SK-N-SH (cell line): Measurements from ENCODE around the gene ASAP3. TPM values are rescaled to one million over a fixed set of nuclear protein-coding genes. Genes with fewer than 3 reads are reported as not detected.

Source experiments
- CTCF ChIA-PET: fragments of 300-600, 350-600 bp; formaldehyde crosslinking; extraction: SDS; loops from one replicate; lab custom pipeline; 2021; lab: Yijun Ruan, JAX
- POLR2A ChIA-PET: fragments of 350-600 bp; sonication (Branson Sonifier 250); formaldehyde crosslinking; extraction: SDS; loops from one replicate; lab custom pipeline; 2020; ENCODE audit warnings: antibody characterized with exemption, inconsistent platforms; lab: Yijun Ruan, JAX
- DNase-seq: peaks from one replicate; pipeline ENCODE4 v3.0.0; 2012
- H2AFZ ChIP-seq: fragments of 200-600 bp; sonication (generic); 2 replicates; pipeline ENCODE4 v1.8.1; 2016; ENCODE audit warnings: antibody characterized with exemption, mild to moderate bottlenecking, low read depth
- H3F3A ChIP-seq: fragments of 200-600 bp; sonication (generic); replicated peaks from 2 replicates; pipeline ENCODE3; 2016; ENCODE audit warnings: antibody characterized with exemption, mild to moderate bottlenecking; ENCODE audit not compliant: insufficient read depth
- H3K27ac ChIP-seq, 2 experiments: fragments of 200-500 bp in 1 of 2; fragments of 200-600 bp in 1 of 2; sonication (Bioruptor generic) in 1 of 2; sonication (generic), shearing (Covaris generic) in 1 of 2; 2 replicates each; pipeline versions ENCODE4 v1.5.1 to v1.6.1; 2014 to 2016; ENCODE audit warnings: low read depth in 2 of 2, inconsistent platforms in 1 of 2, low read length in 1 of 2, mild to moderate bottlenecking in 1 of 2, mixed read lengths in 1 of 2
- H3K27me3 ChIP-seq: fragments of 200-600 bp; sonication (generic), shearing (Covaris generic); 2 replicates; pipeline ENCODE4 v1.6.1; 2016; ENCODE audit warnings: mixed run types; ENCODE audit not compliant: insufficient read depth
- H3K36me3 ChIP-seq, 2 experiments: fragments of 200-500 bp in 1 of 2; fragments of 200-600 bp in 1 of 2; sonication (Bioruptor generic) in 1 of 2; sonication (generic) in 1 of 2; replicated peaks in 1 of 2; 2 replicates each; pipeline versions ENCODE3 to v1.5.1; 2014 to 2016; ENCODE audit warnings: low read length in 1 of 2, mild to moderate bottlenecking in 1 of 2; ENCODE audit not compliant: insufficient read depth in 2 of 2, control insufficient read depth in 1 of 2
- H3K4me1 ChIP-seq, 2 experiments: fragments of 200-500 bp in 1 of 2; fragments of 200-600 bp in 1 of 2; sonication (Bioruptor generic) in 1 of 2; sonication (generic), shearing (Covaris generic) in 1 of 2; 2 replicates each; pipeline versions ENCODE4 v1.5.1 to v1.6.1; 2014 to 2016; ENCODE audit warnings: low read depth in 1 of 2, low read length in 1 of 2, mixed run types in 1 of 2; ENCODE audit not compliant: insufficient read depth in 2 of 2, control insufficient read depth in 1 of 2
- H3K4me2 ChIP-seq: fragments of 200-600 bp; sonication (generic), shearing (Covaris generic); 2 replicates; pipeline ENCODE4 v1.6.1; 2017; ENCODE audit warnings: mixed run types
- H3K4me3 ChIP-seq, 2 experiments: fragments of 200-500 bp in 1 of 2; fragments of 200-600 bp in 1 of 2; sonication (Bioruptor generic) in 1 of 2; sonication (generic), shearing (Covaris generic) in 1 of 2; 2 replicates each; pipeline versions ENCODE4 v1.5.1 to v1.8.1; 2014 to 2016; ENCODE audit warnings: low read depth in 2 of 2, inconsistent platforms in 1 of 2, low read length in 1 of 2, mild to moderate bottlenecking in 1 of 2, mixed read lengths in 1 of 2, moderate library complexity in 1 of 2
- H3K79me2 ChIP-seq: fragments of 200-600 bp; sonication (generic); 2 replicates; pipeline ENCODE4 v1.8.1; 2017; ENCODE audit warnings: mild to moderate bottlenecking; ENCODE audit not compliant: insufficient read depth
- H3K9ac ChIP-seq: fragments of 200-600 bp; sonication (generic); 2 replicates; pipeline ENCODE4 v1.6.1; 2017; ENCODE audit warnings: mixed run types
- H3K9me2 ChIP-seq: fragments of 200-600 bp; sonication (generic); 2 replicates; pipeline ENCODE4 v1.6.1; 2017; ENCODE audit warnings: mixed run types
- H3K9me3 ChIP-seq: fragments of 200-600 bp; sonication (generic); 2 replicates; pipeline ENCODE4 v1.6.1; 2017; ENCODE audit warnings: mixed run types, mild to moderate bottlenecking, moderate library complexity
- H4K20me1 ChIP-seq: fragments of 200-600 bp; sonication (generic); 2 replicates; pipeline ENCODE4 v1.6.1; 2017; ENCODE audit warnings: mild to moderate bottlenecking, mixed run types; ENCODE audit not compliant: insufficient read depth
- CHD2 ChIP-seq: fragments of 150-350 bp; IDR thresholded peaks from 2 replicates; pipeline ENCODE4 v1.6.1; 2018; ENCODE audit warnings: low read length; ENCODE audit not compliant: partially characterized antibody
- CTCF ChIP-seq: fragments of 200-600 bp; sonication (generic); IDR thresholded peaks from 2 replicates; pipeline ENCODE4 v1.6.1; 2017; ENCODE audit warnings: antibody characterized with exemption, mild to moderate bottlenecking, moderate library complexity
- ELF1 ChIP-seq: IDR thresholded peaks from 2 replicates; pipeline ENCODE4 v1.4.0; 2012
- EZH2phosphoT487 ChIP-seq: fragments of 200-600 bp; sonication (generic); IDR thresholded peaks from 2 replicates; pipeline ENCODE4 v1.6.1; 2017; ENCODE audit warnings: low read depth, mixed run types, mild to moderate bottlenecking, antibody characterized with exemption, moderate library complexity, borderline replicate concordance
- FOSL2 ChIP-seq: IDR thresholded peaks from 2 replicates; pipeline ENCODE4 v1.4.0; 2012; ENCODE audit warnings: low read depth, mild to moderate bottlenecking, moderate library complexity, borderline replicate concordance
- FOXJ3 ChIP-seq: sonication (generic); formaldehyde crosslinking; IDR thresholded peaks from 2 replicates; pipeline ENCODE4 v1.5.1; 2020; ENCODE audit warnings: mild to moderate bottlenecking, missing genetic modification reagents
- FOXM1 ChIP-seq: IDR thresholded peaks from 2 replicates; pipeline ENCODE4 v1.4.0; 2012; ENCODE audit warnings: low read depth, mild to moderate bottlenecking
- GABPA ChIP-seq: IDR thresholded peaks from 2 replicates; pipeline ENCODE4 v1.4.0; 2012; ENCODE audit warnings: low read depth, mild to moderate bottlenecking
- MEF2A ChIP-seq: IDR thresholded peaks from 2 replicates; pipeline ENCODE4 v1.4.0; 2012; ENCODE audit warnings: low read depth, borderline replicate concordance
- NRF1 ChIP-seq: IDR thresholded peaks from 2 replicates; pipeline ENCODE4 v1.6.1; 2012; ENCODE audit warnings: low read depth, mild to moderate bottlenecking, low read length
- POLR2AphosphoS5 ChIP-seq: IDR thresholded peaks from 2 replicates; pipeline ENCODE4 v1.6.1; 2012; ENCODE audit warnings: low read depth, low read length
- RAD21 ChIP-seq: IDR thresholded peaks from 2 replicates; pipeline ENCODE4 v1.6.1; 2012; ENCODE audit warnings: mild to moderate bottlenecking, low read length
- RCOR1 ChIP-seq: fragments of 150-350 bp; IDR thresholded peaks from 2 replicates; pipeline ENCODE4 v1.6.1; 2017; ENCODE audit warnings: antibody characterized with exemption, low read length
- REST ChIP-seq: IDR thresholded peaks from 2 replicates; pipeline ENCODE4 v1.6.1; 2012; ENCODE audit warnings: mild to moderate bottlenecking, low read depth, low read length, moderate library complexity
- SIN3A ChIP-seq: IDR thresholded peaks from 2 replicates; pipeline ENCODE4 v1.6.1; 2012; ENCODE audit warnings: low read depth, mild to moderate bottlenecking, low read length, moderate library complexity, borderline replicate concordance
- TAF1 ChIP-seq: IDR thresholded peaks from 2 replicates; pipeline ENCODE4 v1.6.1; 2012; ENCODE audit warnings: low read depth, mild to moderate bottlenecking, low read length, moderate library complexity, borderline replicate concordance
- USF1 ChIP-seq: IDR thresholded peaks from 2 replicates; pipeline ENCODE4 v1.4.0; 2012; ENCODE audit warnings: low read depth, borderline replicate concordance
- WGBS: methylation state at CpG from one replicate; pipeline ENCODE4 v1.1.6; 2017; ENCODE audit warnings: low lambda C conversion rate; 5-methylcytosine and 5-hydroxymethylcytosine counted together
- polyA plus RNA-seq, 3 experiments: library from polyadenylated mRNA; depleted of rRNA; stranded (reverse); fragments of >200 nt; gene quantifications; 2 replicates each; pipeline ENCODE4 v1.2.3, GENCODE V29; 2012
- TF ChIP-seq, protein P1 (sequence below): IDR thresholded peaks from 2 replicates; pipeline ENCODE4 v1.4.0; 2012; ENCODE audit warnings: low read depth
- TF ChIP-seq, protein P2 (sequence below): fragments of 150-350 bp; IDR thresholded peaks from 2 replicates; pipeline ENCODE4 v1.6.1; 2016; ENCODE audit warnings: mild to moderate bottlenecking, low read depth, low read length
- TF ChIP-seq, protein P3 (sequence below): IDR thresholded peaks from 2 replicates; pipeline ENCODE4 v1.4.0; 2012; ENCODE audit warnings: low read depth, borderline replicate concordance

Gene ASAP3
- polyA plus RNA-seq, 1 of the 3 experiments (the other 2 are of a cell fraction) = 19.6 TPM

DNA sequence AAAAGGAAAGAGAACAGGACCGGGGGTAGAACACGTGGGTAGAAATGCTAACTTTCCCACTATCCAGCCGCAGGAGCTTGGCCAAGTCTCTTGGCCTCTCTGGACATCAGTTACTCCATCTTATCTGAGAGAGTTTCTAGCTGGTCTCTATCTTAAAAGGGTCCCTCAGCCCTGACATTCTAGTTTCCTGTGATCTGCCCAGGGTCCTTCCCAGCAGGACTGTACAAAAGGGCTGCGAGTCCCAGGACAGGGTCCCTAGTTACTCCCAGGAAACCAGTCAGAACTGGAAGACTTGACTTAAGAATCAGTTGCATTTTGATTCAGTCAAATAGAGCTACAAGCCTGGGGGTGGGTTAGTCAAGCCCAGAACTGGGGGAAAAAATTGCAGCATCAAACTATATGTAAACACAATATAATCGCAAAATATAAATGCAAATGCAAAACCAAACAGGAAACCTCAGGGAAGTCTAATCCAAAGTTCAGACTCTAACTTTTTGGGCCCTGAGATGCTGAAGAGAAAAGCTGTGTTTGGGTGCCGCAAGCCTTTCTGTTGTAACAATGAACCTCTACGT lies 2.9 kb downstream of the ASAP3 start:
- Histone ChIP-seq H2AFZ (no peak overlapping the region), H3K27ac (no peak overlapping the region), H4K20me1 (peaks cover 4% of the 10 kb centered on the region; the same call in 1 of the 2 replicates), H3K4me2 (no peak overlapping the region), H3K9ac (no peak overlapping the region), H3K79me2 (peaks cover 50% of the 10 kb centered on the region; the same call in 1 of the 2 replicates), H3F3A (peaks cover 17% of the 10 kb centered on the region), H3K9me3 (no peaks in the 10 kb centered on the region), H3K4me3 (no peak overlapping the region), H3K27me3 (no peaks in the 10 kb centered on the region), H3K36me3 (no peaks in the 10 kb centered on the region), H3K4me1 (peaks cover 0 to 6% of the 10 kb centered on the region in 2 experiments; a peak in 1 of 4 replicates), H3K9me2 (no peaks in the 10 kb centered on the region)
- 97% methylated on average over 7 of the region's 7 CpGs for WGBS
- CTCF ChIA-PET = interaction anchor here (0.8 to 1.4 kb wide), 5 partner anchors 16 to 184 kb away, joined by 3 to 5 read pairs (median 3); no protein-coding TSS in a partner anchor
- POLR2A ChIA-PET = no interaction called here
- DNase-seq = no peak
- TF ChIP-seq FOXM1 (no peak), USF1 (no peak), NRF1 (no peak), POLR2AphosphoS5 (no peak), FOSL2 (no peak), MEF2A (no peak), EZH2phosphoT487 (no peak), SIN3A (no peak), CHD2 (no peak), RCOR1 (no peak), TAF1 (no peak), GABPA (no peak), ELF1 (no peak), CTCF (no peak), FOXJ3 (CRISPR knock-in tag) (no peak), REST (no peak), RAD21 (no peak)
- TF ChIP-seq, protein P1, sequence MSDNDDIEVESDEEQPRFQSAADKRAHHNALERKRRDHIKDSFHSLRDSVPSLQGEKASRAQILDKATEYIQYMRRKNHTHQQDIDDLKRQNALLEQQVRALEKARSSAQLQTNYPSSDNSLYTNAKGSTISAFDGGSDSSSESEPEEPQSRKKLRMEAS = no peak
- TF ChIP-seq, protein P2, sequence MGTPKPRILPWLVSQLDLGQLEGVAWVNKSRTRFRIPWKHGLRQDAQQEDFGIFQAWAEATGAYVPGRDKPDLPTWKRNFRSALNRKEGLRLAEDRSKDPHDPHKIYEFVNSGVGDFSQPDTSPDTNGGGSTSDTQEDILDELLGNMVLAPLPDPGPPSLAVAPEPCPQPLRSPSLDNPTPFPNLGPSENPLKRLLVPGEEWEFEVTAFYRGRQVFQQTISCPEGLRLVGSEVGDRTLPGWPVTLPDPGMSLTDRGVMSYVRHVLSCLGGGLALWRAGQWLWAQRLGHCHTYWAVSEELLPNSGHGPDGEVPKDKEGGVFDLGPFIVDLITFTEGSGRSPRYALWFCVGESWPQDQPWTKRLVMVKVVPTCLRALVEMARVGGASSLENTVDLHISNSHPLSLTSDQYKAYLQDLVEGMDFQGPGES = no peak
- TF ChIP-seq, protein P3, sequence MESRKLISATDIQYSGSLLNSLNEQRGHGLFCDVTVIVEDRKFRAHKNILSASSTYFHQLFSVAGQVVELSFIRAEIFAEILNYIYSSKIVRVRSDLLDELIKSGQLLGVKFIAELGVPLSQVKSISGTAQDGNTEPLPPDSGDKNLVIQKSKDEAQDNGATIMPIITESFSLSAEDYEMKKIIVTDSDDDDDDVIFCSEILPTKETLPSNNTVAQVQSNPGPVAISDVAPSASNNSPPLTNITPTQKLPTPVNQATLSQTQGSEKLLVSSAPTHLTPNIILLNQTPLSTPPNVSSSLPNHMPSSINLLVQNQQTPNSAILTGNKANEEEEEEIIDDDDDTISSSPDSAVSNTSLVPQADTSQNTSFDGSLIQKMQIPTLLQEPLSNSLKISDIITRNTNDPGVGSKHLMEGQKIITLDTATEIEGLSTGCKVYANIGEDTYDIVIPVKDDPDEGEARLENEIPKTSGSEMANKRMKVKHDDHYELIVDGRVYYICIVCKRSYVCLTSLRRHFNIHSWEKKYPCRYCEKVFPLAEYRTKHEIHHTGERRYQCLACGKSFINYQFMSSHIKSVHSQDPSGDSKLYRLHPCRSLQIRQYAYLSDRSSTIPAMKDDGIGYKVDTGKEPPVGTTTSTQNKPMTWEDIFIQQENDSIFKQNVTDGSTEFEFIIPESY = no peak
